HL-60 (cell line): ENCODE measurements around the gene SPINK5.

Source experiments
- DNase-seq, 2 experiments: peaks; one replicate each; pipeline ENCODE4 v3.0.0-alpha.2; 2010 to 2020; ENCODE audit warnings: low read depth in 1 of 2, low spot score in 1 of 2
- H3K27ac ChIP-seq: fragments of 250-450 bp; sonication (Bioruptor Pico); replicated peaks from 2 replicates; pipeline ENCODE4 v1.5.1; 2020; ENCODE audit warnings: mild to moderate bottlenecking, moderate library complexity
- H3K27me3 ChIP-seq: fragments of 250-450 bp; sonication (Bioruptor Pico); 2 replicates; pipeline ENCODE4 v1.5.1; 2021; ENCODE audit warnings: mild to moderate bottlenecking, moderate library complexity; ENCODE audit not compliant: insufficient read depth, poor library complexity, severe bottlenecking
- H3K4me3 ChIP-seq: replicated peaks from 2 replicates; pipeline ENCODE4 v1.5.1; 2011; ENCODE audit warnings: mild to moderate bottlenecking, control low read depth, low read length; ENCODE audit not compliant: insufficient read depth
- GABPA ChIP-seq: IDR thresholded peaks from 2 replicates; pipeline ENCODE4 v1.6.1; 2012; ENCODE audit warnings: low read depth
- POLR2AphosphoS5 ChIP-seq: IDR thresholded peaks from 2 replicates; pipeline ENCODE4 v1.6.1; 2012; ENCODE audit warnings: low read depth
- REST ChIP-seq: IDR thresholded peaks from 2 replicates; pipeline ENCODE4 v1.6.1; 2012; ENCODE audit warnings: low read depth; ENCODE audit not compliant: insufficient replicate concordance
- SPI1 ChIP-seq: IDR thresholded peaks from 2 replicates; pipeline ENCODE4 v1.6.1; 2012; ENCODE audit warnings: low read depth, mild to moderate bottlenecking, borderline replicate concordance
- TF ChIP-seq, protein P1 (sequence below): IDR thresholded peaks from one replicate; pipeline ENCODE4 v1.5.1; 2011; ENCODE audit warnings: low read length, control low read depth, inconsistent platforms; ENCODE audit not compliant: insufficient read depth

Gene SPINK5

DNA sequence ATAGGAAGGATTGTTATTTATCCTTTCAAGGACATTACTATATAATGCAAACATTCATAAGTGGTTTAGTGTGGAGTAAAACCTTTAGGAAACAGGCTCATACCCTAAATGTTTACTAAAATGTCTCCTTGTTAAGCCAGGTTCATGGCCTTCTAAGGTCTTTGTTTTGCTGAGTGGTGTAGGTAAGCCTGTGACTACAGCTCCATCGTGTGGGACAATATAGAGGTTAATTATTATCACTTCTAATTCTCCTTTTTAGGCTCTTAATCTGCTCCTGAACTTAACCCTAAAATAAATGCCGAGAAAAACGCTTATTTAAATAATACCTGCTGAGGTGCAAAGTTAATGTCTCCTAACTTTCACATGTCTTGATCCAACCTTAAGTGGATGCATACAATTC lies 43.8 kb downstream of the SPINK5 start:
- Histone ChIP-seq H3K4me3 (no peak overlapping the region), H3K27me3 (no peaks in the 10 kb centered on the region), H3K27ac (no peak overlapping the region)
- DNase-seq: no peak
- TF ChIP-seq GABPA: no peak
- TF ChIP-seq REST: no peak

DNA sequence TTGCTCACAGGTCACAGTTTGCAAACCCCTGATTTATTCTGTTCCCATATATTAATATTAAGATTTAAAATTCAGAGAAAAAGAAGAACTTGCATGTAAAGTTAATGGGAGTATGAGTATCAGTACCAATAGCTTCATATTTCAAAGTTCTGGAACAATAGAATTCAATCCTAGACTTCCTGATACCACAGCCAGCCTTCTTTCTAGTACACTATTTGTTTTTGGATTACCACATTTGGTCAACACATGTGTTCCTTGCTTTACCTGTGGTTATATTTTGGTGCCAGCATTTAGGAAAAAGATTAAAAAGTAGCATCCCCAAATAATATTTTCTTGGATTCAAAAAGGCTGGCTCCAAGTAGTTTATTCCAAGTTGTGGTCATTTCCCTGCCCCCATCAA lies 49.5 kb downstream of the SPINK5 start:
- no peak overlapping the region for H3K4me3 ChIP-seq
- no peaks in the 10 kb centered on the region for H3K27me3 ChIP-seq
- H3K27ac ChIP-seq: no peak overlapping the region
- DNase-seq: no peak
- TF ChIP-seq REST (no peak), POLR2AphosphoS5 (no peak), GABPA (no peak), SPI1 (no peak)
- TF ChIP-seq, protein P1, sequence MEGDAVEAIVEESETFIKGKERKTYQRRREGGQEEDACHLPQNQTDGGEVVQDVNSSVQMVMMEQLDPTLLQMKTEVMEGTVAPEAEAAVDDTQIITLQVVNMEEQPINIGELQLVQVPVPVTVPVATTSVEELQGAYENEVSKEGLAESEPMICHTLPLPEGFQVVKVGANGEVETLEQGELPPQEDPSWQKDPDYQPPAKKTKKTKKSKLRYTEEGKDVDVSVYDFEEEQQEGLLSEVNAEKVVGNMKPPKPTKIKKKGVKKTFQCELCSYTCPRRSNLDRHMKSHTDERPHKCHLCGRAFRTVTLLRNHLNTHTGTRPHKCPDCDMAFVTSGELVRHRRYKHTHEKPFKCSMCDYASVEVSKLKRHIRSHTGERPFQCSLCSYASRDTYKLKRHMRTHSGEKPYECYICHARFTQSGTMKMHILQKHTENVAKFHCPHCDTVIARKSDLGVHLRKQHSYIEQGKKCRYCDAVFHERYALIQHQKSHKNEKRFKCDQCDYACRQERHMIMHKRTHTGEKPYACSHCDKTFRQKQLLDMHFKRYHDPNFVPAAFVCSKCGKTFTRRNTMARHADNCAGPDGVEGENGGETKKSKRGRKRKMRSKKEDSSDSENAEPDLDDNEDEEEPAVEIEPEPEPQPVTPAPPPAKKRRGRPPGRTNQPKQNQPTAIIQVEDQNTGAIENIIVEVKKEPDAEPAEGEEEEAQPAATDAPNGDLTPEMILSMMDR: no peak

DNA sequence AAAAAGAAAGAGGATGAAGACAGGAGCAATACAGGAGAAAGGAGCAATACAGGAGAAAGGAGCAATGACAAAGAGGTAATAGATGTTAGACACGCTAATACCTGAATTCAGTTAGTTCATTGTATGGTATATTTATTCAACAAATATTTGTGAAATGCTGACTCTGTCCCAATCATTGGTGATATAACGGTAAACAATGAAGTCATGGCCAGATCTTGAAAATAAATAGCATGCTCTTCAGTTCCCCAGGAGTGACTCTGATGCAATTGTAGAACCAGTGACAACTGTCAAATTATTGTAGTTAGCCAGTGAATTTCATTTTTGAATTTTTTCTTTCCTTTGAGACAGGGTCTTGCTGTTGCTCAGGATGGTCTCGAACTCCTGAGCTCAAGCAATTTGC lies 56.5 kb downstream of the SPINK5 start:
- H3K27ac ChIP-seq: no peak overlapping the region
- no peaks in the 10 kb centered on the region for H3K27me3 ChIP-seq
- TF ChIP-seq REST (no peak), GABPA (no peak), SPI1 (no peak), POLR2AphosphoS5 (no peak)
- TF ChIP-seq, protein P1: no peak
- H3K4me3 ChIP-seq: no peak overlapping the region
- DNase-seq: no peak

- no peak for TF ChIP-seq SPI1
- DNase-seq: no peak
- Histone ChIP-seq H3K4me3 (no peak overlapping the region), H3K27ac (no peak overlapping the region), H3K27me3 (no peaks in the 10 kb centered on the region)
Measured at GRCh38 chr5:148125641-148126040, 61.9 kb downstream of the SPINK5 start.
